Skeletal muscle tissue (tissue), 4 donors: ENCODE measurements around the gene RPL5. TPM values are rescaled to one million over a fixed set of nuclear protein-coding genes. Genes with fewer than 3 reads are reported as not detected.

Source experiments
- H3K27ac ChIP-seq: one replicate; pipeline ENCODE4 v1.7.0; 2013; ENCODE audit warnings: mild to moderate bottlenecking, low read depth, low read length, inconsistent platforms
- H3K27me3 ChIP-seq, 3 donors: one replicate each; pipeline ENCODE4 v1.7.0; 2013; ENCODE audit warnings: low read length in 3 of 3; ENCODE audit not compliant: control insufficient read depth in 3 of 3, insufficient read depth in 3 of 3
- H3K36me3 ChIP-seq, 3 donors: one replicate each; pipeline ENCODE4 v1.7.0; 2013; ENCODE audit warnings: low read length in 3 of 3; ENCODE audit not compliant: control insufficient read depth in 3 of 3, insufficient read depth in 3 of 3
- H3K4me1 ChIP-seq, 3 donors: one replicate each; pipeline ENCODE4 v1.7.0; 2013; ENCODE audit warnings: low read length in 3 of 3, mild to moderate bottlenecking in 3 of 3; ENCODE audit not compliant: control insufficient read depth in 3 of 3, insufficient read depth in 3 of 3
- H3K4me3 ChIP-seq, 3 donors: one replicate each; pipeline ENCODE4 v1.7.0; 2013; ENCODE audit warnings: low read length in 3 of 3
- H3K9ac ChIP-seq, 3 donors: one replicate each; pipeline ENCODE4 v1.7.0; 2013; ENCODE audit warnings: low read length in 3 of 3, mild to moderate bottlenecking in 3 of 3, moderate library complexity in 2 of 3, low read depth in 1 of 3
- H3K9me3 ChIP-seq, 3 donors: one replicate each; pipeline ENCODE4 v1.7.0; 2013; ENCODE audit warnings: low read length in 3 of 3; ENCODE audit not compliant: control insufficient read depth in 3 of 3
- total RNA-seq: library from RNA; depleted of rRNA; stranded (reverse); fragments of >200 nt; gene quantifications from one replicate; pipeline ENCODE4 v1.2.3, GENCODE V29; 2014
- donor health status: Osteomylitis.

RPL5 gene
- total RNA-seq, 1 donor from 2014 or later: 1,925 TPM

- H3K27me3 ChIP-seq: no peaks in the 10 kb centered on the region
- H3K9me3 ChIP-seq: no peaks in the 10 kb centered on the region
- H3K27ac ChIP-seq: no peak overlapping the region
- no peak overlapping the region for H3K4me3 ChIP-seq
- no peak overlapping the region for H3K9ac ChIP-seq
- no peaks in the 10 kb centered on the region for H3K4me1 ChIP-seq
- peaks cover 0 to 3% (median 0%) of the 10 kb centered on the region in 3 donors for H3K36me3 ChIP-seq
Observed at GRCh38 chr1:92851729-92852128, 19.9 kb downstream of the RPL5 start.

DNA sequence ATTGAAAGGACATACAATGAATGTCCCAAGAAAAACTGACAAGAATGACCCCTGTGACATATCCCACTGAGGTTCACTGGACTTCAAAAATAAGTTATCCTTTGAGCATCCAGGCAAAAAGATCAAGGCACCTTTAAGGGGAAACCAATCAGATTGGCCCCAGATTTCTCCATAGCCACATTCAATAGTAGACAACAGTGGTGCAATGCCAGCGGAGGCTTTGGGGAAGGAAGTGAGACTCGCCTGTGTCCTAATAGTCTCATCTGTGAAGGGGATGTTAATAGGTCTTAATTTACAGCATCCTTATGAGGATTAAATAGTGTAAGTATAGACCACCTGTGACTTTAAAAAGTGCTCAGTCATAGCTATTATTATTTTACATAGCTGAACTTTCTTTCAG, 21.5 kb downstream of the RPL5 start:
- Histone ChIP-seq H3K36me3 (peaks cover 0 to 3% (median 0%) of the 10 kb centered on the region in 3 donors), H3K9me3 (no peaks in the 10 kb centered on the region), H3K27ac (no peak overlapping the region), H3K4me3 (no peak overlapping the region), H3K9ac (no peak overlapping the region), H3K27me3 (no peaks in the 10 kb centered on the region), H3K4me1 (no peaks in the 10 kb centered on the region)

DNA sequence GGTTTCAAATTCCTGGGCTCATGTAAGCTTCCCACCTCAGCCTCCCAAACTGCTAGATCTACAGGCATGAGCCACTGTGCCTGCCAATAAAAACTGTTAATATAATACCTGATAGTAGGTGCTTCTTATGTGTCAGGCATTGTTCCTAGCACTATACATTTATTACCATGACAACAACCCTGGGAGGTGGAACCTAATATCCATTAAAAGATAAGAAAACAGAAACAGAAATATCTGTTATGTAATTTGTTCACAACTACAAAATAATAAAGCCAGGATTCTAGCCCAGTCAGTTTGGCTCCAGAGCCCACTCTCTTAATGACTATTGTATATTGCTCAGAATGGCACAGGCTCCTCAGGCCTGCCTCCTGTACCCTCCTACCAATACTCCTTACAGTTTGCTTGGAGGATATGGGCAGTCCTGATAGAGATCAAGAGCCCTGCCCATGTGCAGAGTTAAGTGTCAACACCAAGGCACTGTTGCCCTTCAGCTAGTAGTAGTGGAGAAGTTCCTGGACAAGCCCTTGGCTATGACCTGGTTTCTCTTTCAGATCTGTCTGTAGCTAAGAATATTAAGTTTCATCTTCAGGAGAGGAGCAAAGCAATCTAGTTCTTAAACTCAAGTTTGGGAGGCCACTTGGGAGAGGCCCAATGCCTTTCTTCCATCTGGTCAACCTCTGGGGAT, 22.4 kb downstream of the RPL5 start:
- H3K27ac ChIP-seq: no peak overlapping the region
- H3K9me3 ChIP-seq: no peaks in the 10 kb centered on the region
- H3K9ac ChIP-seq: no peak overlapping the region
- H3K27me3 ChIP-seq: no peaks in the 10 kb centered on the region
- peaks cover 0 to 2% (median 1%) of the 10 kb centered on the region in 3 donors for H3K4me1 ChIP-seq
- H3K36me3 ChIP-seq: peaks cover 0 to 3% (median 0%) of the 10 kb centered on the region in 3 donors
- no peak overlapping the region for H3K4me3 ChIP-seq

GRCh38 chr1:92855236-92855635, 23.4 kb downstream of the RPL5 start:
- Histone ChIP-seq H3K9ac (no peak overlapping the region), H3K27ac (no peak overlapping the region), H3K9me3 (no peaks in the 10 kb centered on the region), H3K4me3 (no peak overlapping the region), H3K4me1 (peaks cover 4 to 8% (median 7%) of the 10 kb centered on the region in 3 donors), H3K27me3 (no peaks in the 10 kb centered on the region), H3K36me3 (no peaks in the 10 kb centered on the region)

DNA sequence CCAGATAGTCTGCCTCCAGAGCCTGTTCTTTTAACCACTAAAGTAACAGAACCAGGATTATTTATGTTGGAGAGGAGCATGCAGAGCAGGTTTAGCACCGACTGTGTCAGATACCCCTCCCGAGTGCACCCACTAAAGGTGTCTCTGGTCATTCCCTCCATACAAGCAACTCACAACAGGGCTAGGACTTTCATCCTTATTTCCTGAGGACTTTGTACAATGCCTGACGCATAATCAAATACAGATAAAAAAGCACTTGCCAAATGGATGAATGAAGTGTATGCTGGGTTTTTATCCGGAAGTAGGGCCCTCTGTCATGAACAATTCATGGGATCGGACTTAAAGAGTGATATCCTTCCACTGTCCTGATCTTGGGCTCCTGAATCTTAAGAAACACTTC, 26.0 kb downstream of the RPL5 start:
- no peak overlapping the region for H3K4me3 ChIP-seq
- no peaks in the 10 kb centered on the region for H3K36me3 ChIP-seq
- no peaks in the 10 kb centered on the region for H3K27me3 ChIP-seq
- no peak overlapping the region for H3K9ac ChIP-seq
- H3K4me1 ChIP-seq: peaks cover 4 to 8% (median 7%) of the 10 kb centered on the region in 3 donors
- H3K9me3 ChIP-seq: no peaks in the 10 kb centered on the region
- no peak overlapping the region for H3K27ac ChIP-seq

DNA sequence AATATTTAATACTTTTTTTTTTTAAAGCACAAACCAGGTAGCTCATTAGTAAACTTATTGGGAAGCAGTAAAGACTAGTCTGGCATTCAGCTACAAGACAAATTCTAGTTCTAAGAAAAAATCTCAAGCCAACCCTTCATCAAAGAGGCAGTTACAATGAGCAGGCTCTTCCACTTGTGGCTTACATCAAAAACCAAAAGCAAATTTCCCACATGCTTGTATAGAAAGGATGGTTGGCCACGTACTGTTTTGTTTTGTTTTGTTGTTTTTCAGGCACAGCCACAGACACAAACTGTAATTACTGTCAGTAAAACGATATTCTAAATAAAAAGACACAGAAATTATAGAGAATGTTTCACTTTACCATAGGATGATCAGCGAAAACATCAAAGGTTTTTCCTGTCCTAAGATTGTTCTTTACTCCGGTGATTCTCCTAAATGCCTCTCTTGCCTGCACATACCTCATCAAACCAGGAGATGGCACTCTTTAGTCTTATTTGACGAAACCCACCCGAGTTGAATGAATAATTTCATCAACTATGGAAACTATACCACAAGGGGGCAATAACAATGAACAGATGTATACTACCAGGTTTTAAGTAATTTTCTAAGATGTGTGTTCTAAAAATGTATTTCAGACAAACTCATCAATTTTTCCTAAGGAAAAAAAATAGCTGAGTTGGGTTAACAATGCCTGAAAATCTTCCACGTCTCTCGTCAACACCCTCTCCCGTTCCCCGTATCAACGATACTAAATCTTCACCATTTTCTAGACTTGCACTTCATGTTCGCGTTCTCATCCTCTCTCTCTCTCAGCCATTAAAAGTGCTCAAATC, 26.9 kb downstream of the RPL5 start:
- peak overlapping the region; percentile 63 for H3K27ac ChIP-seq
- H3K9ac ChIP-seq: peak overlapping the region; percentile 52 to 73 (median 69)

DNA sequence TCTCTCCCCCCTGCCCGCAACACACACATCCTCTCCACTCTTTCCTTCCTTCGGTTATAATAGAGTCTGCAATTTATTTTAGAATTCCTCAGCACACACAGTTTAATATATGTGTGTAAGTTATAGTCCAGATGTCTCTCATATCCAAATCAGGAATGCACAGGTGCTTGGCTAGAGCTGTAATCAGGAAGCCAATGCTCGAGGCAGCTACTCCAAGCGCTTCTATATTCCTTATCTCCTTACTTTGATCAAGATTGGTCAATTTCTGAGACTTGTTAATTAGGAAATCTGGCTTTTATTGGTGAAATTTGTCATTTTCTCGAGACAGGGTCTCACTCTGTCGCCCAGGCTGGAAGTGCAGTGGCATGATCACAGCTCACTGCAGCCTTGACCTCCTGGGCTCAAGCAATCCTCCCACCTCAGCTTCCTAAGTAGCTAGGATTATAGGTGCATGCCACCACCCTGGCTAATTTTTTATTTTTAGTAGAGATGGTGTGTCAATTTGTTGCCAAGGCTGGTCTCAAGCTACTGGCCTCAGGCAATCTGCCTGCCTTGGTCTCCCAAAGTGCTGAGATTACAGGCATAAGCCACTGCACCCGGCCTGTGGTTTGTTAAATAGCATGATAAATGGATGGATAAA, 27.7 kb downstream of the RPL5 start:
- no peaks in the 10 kb centered on the region for H3K9me3 ChIP-seq
- H3K9ac ChIP-seq: peak overlapping the region; percentile 52 to 73 (median 69)
- peak overlapping the region; percentile 55 to 77 (median 59) for H3K4me3 ChIP-seq
- no peaks in the 10 kb centered on the region for H3K27me3 ChIP-seq
- no peaks in the 10 kb centered on the region for H3K36me3 ChIP-seq
- H3K4me1 ChIP-seq: peaks cover 4 to 8% (median 7%) of the 10 kb centered on the region in 3 donors
- peak overlapping the region; percentile 63 for H3K27ac ChIP-seq

More for the DNA sequence above, 26.9 kb downstream of the RPL5 start:
- Histone ChIP-seq H3K4me1 (peaks cover 4 to 8% (median 7%) of the 10 kb centered on the region in 3 donors), H3K4me3 (peak overlapping the region; percentile 55 to 77 (median 59)), H3K36me3 (no peaks in the 10 kb centered on the region), H3K27me3 (no peaks in the 10 kb centered on the region), H3K9me3 (no peaks in the 10 kb centered on the region)

DNA sequence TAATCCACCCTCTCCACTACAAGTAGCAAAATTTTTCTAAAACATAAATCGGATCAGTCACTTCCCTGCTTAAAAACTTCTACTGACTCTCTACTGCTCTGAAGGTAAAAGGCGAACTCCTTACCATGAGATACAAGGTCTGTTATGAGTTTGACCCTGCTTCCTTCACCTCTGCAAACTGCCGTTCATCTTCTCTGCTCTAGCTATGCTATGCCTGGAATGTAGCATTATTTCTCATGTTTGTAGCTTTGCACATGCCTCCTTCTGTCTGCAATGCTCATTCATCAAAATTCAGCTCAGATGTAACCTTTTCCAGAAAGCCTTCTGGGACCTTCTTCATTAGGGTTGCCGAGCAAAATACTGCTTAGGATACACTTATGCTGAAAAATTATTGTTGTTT, 30.8 kb downstream of the RPL5 start:
- Histone ChIP-seq H3K9me3 (no peaks in the 10 kb centered on the region), H3K4me1 (peaks cover 4 to 8% (median 7%) of the 10 kb centered on the region in 3 donors), H3K4me3 (no peak overlapping the region), H3K27ac (no peak overlapping the region), H3K9ac (no peak overlapping the region), H3K36me3 (no peaks in the 10 kb centered on the region), H3K27me3 (no peaks in the 10 kb centered on the region)

DNA sequence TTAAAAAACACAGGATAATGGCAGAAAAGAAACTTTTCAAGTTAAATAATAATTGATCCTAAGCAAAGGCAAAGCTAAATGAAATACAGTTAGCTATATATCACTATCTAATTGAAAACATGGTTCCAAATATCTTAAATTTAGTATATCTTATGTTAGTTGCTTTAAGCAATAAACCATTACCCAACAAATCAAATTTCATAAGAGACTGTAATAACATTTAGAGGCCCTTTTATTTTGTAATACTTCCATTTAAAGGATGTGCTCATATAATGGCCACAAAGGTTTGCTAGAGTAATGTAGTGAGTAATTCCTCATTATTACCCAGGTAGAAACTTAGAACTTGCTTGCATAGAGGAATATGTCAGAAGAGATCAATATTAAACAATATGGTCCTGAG, 32.3 kb downstream of the RPL5 start:
- no peaks in the 10 kb centered on the region for H3K9me3 ChIP-seq
- H3K9ac ChIP-seq: no peak overlapping the region
- no peak overlapping the region for H3K27ac ChIP-seq
- H3K4me1 ChIP-seq: peaks cover 4 to 8% (median 6%) of the 10 kb centered on the region in 3 donors
- no peak overlapping the region for H3K4me3 ChIP-seq
- no peaks in the 10 kb centered on the region for H3K27me3 ChIP-seq
- H3K36me3 ChIP-seq: no peaks in the 10 kb centered on the region

- H3K9ac ChIP-seq: no peak overlapping the region
- no peaks in the 10 kb centered on the region for H3K9me3 ChIP-seq
- no peaks in the 10 kb centered on the region for H3K4me1 ChIP-seq
- no peak overlapping the region for H3K27ac ChIP-seq
- H3K36me3 ChIP-seq: no peaks in the 10 kb centered on the region
- H3K4me3 ChIP-seq: no peak overlapping the region
- no peaks in the 10 kb centered on the region for H3K27me3 ChIP-seq
Observed at GRCh38 chr1:92870591-92870990, 38.8 kb downstream of the RPL5 start.
